ENCODE results near the gene KRTAP5-6. TPM values are rescaled to one million over a fixed set of nuclear protein-coding genes. Genes with fewer than 3 reads are reported as not detected.
A peak's percentile ranks its signal among the peaks of the same experiment; 100 is the strongest.

Gene KRTAP5-6
- total and polyA plus RNA-seq, 3 experiments from 2014 or later, result not detected

DNA sequence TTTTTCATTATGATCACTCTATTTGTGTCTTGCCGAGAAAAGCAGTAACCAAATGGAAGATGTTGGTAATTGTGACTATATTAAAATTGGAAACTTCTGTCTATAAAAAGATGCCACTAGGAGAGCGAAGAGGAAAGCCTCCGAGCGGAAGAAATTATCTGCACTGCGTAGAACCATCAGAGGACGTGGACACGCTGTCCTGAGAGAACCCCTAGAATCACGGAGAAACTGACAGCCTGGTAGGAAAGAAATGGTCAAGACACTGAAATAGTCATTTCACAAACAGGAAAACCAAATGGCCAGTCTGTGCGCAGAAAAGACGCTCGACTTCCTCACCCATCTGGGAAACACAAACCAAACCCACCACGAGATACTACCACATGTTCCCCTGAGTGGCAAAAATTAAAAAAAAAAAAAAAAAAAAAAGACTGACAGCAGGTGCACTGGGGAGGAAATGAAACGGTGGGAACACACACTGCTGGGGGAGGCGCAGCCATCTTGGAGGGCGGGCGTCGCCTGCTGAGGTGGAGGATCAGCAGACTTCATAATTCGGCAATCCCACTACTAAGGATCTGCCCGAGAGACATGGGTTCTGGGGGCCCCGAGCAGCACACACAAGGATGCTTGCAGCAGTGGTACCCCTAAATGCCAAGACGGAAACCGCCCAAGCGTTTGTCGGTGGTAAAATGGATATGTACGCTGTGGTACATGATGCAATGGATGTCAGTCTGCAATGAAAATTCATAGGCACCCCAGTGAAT lies 32.1 kb downstream of the KRTAP5-6 start:
- peak overlapping the region; percentile 56 to 77 (median 71) for H3K4me3 Mint-ChIP-seq
- ChIA-PET CTCF (no interaction called here), POLR2A (no interaction called here)
- DNase-seq, result peak in 2 of 5 donors; percentile 29 to 41
- no peaks in the 10 kb centered on the region for H3K36me3 ChIP-seq (ENCODE audit: insufficient read depth, low read length)
- peak overlapping the region in 6 of 8 donors; percentile 5 to 58 (median 22) for H3K27ac Mint-ChIP-seq
- peaks cover 38 to 41% (median 40%) of the 10 kb centered on the region in 3 donors for H3K4me1 Mint-ChIP-seq
- H3K27me3 ChIP-seq (ENCODE audit: insufficient read depth, low read length, poor library complexity, severe bottlenecking), result no peaks in the 10 kb centered on the region
- no peaks in the 10 kb centered on the region for H3K9me3 ChIP-seq (ENCODE audit: low read length)
- H3K27ac ChIP-seq (ENCODE audit: low read depth, low read length), result no peak overlapping the region
- H3K4me1 ChIP-seq (ENCODE audit: insufficient read depth, low read length), result peaks cover 20% of the 10 kb centered on the region
- H3K9me3 Mint-ChIP-seq, result no peaks in the 10 kb centered on the region
- peak overlapping the region; percentile 16 for H3K4me3 ChIP-seq (ENCODE audit: low read length)
- H3K36me3 Mint-ChIP-seq, result no peaks in the 10 kb centered on the region
- peaks cover 15 to 28% of the 10 kb centered on the region in 2 donors for H3K27me3 Mint-ChIP-seq

GRCh38 chr11:1729692-1730011 lies 32.7 kb downstream of the KRTAP5-6 start:
- peak overlapping the region in 5 of 7 donors; percentile 59 to 77 (median 73) for H3K4me3 Mint-ChIP-seq
- H3K4me1 Mint-ChIP-seq, result peaks cover 41 to 46% (median 45%) of the 10 kb centered on the region in 3 donors

GRCh38 chr11:1730059-1730629 lies 33.1 kb downstream of the KRTAP5-6 start:
- Mint-ChIP-seq H3K9me3 (no peaks in the 10 kb centered on the region), H3K27ac (peak overlapping the region in 2 of 8 donors; percentile 8 to 37), H3K4me1 (peaks cover 41 to 46% (median 45%) of the 10 kb centered on the region in 3 donors), H3K27me3 (peaks cover 17 to 29% of the 10 kb centered on the region in 2 donors), H3K36me3 (no peaks in the 10 kb centered on the region), H3K4me3 (peak overlapping the region in 1 of 7 donors; percentile 26)
- Histone ChIP-seq H3K4me3 (ENCODE audit: low read length) (no peak overlapping the region), H3K27me3 (ENCODE audit: insufficient read depth, low read length, poor library complexity, severe bottlenecking) (no peaks in the 10 kb centered on the region), H3K9me3 (ENCODE audit: low read length) (no peaks in the 10 kb centered on the region), H3K36me3 (ENCODE audit: insufficient read depth, low read length) (no peaks in the 10 kb centered on the region), H3K4me1 (ENCODE audit: insufficient read depth, low read length) (peaks cover 25% of the 10 kb centered on the region), H3K27ac (ENCODE audit: low read depth, low read length) (no peak overlapping the region)
- CTCF ChIA-PET, result no interaction called here
- POLR2A ChIA-PET, result no interaction called here
- no peak for DNase-seq

More at GRCh38 chr11:1729692-1730011, 32.7 kb downstream of the KRTAP5-6 start:
- no peak for DNase-seq
- no peak overlapping the region for H3K4me3 ChIP-seq (ENCODE audit: low read length)
- CTCF ChIA-PET, result no interaction called here
- no peaks in the 10 kb centered on the region for H3K9me3 ChIP-seq (ENCODE audit: low read length)
- peak overlapping the region in 1 of 8 donors; percentile 83 for H3K27ac Mint-ChIP-seq
- no peaks in the 10 kb centered on the region for H3K36me3 ChIP-seq (ENCODE audit: insufficient read depth, low read length)
- peaks cover 25% of the 10 kb centered on the region for H3K4me1 ChIP-seq (ENCODE audit: insufficient read depth, low read length)
- no peak overlapping the region for H3K27ac ChIP-seq (ENCODE audit: low read depth, low read length)
- peaks cover 15 to 29% of the 10 kb centered on the region in 2 donors for H3K27me3 Mint-ChIP-seq
- H3K9me3 Mint-ChIP-seq, result no peaks in the 10 kb centered on the region
- no peaks in the 10 kb centered on the region for H3K36me3 Mint-ChIP-seq
- POLR2A ChIA-PET, result no interaction called here
- H3K27me3 ChIP-seq (ENCODE audit: insufficient read depth, low read length, poor library complexity, severe bottlenecking), result no peaks in the 10 kb centered on the region

DNA sequence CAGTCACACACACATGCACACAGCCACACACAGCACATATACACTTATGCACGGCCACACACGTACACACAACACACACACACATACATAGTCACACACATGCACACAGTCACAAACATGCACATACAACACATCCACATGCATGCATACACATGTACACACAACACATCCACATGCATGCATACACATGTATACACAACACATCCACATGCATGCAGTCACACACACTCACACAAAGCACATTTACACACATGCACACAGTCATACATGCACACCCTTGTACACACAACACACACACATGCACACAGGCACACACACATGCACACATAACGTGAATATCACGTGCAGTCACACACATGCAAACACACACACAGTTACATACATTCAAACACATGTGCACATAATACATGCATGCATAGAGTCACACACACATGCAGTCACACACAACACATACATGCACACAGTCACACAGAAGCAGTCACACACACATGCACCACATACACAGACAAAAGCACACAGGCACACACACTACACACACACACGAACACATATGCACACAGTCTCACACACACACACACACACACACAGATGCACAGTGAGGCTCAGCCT lies 34.6 kb downstream of the KRTAP5-6 start:
- Histone ChIP-seq H3K27ac (ENCODE audit: low read depth, low read length) (no peak overlapping the region), H3K36me3 (ENCODE audit: insufficient read depth, low read length) (no peaks in the 10 kb centered on the region), H3K9me3 (ENCODE audit: low read length) (no peaks in the 10 kb centered on the region), H3K4me1 (ENCODE audit: insufficient read depth, low read length) (peaks cover 25% of the 10 kb centered on the region), H3K27me3 (ENCODE audit: insufficient read depth, low read length, poor library complexity, severe bottlenecking) (no peaks in the 10 kb centered on the region), H3K4me3 (ENCODE audit: low read length) (no peak overlapping the region)
- no peak overlapping the region for H3K27ac Mint-ChIP-seq
- DNase-seq, result no peak
- peaks cover 0 to 12% (median 9%) of the 10 kb centered on the region in 5 donors for H3K9me3 Mint-ChIP-seq
- POLR2A ChIA-PET, result no interaction called here
- peaks cover 41 to 46% (median 45%) of the 10 kb centered on the region in 3 donors for H3K4me1 Mint-ChIP-seq
- peaks cover 0 to 10% (median 2%) of the 10 kb centered on the region in 3 donors for H3K36me3 Mint-ChIP-seq
- peak overlapping the region in 1 of 7 donors; percentile 31 for H3K4me3 Mint-ChIP-seq
- CTCF ChIA-PET, result no interaction called here
- H3K27me3 Mint-ChIP-seq, result peaks cover 21 to 40% of the 10 kb centered on the region in 2 donors

DNA sequence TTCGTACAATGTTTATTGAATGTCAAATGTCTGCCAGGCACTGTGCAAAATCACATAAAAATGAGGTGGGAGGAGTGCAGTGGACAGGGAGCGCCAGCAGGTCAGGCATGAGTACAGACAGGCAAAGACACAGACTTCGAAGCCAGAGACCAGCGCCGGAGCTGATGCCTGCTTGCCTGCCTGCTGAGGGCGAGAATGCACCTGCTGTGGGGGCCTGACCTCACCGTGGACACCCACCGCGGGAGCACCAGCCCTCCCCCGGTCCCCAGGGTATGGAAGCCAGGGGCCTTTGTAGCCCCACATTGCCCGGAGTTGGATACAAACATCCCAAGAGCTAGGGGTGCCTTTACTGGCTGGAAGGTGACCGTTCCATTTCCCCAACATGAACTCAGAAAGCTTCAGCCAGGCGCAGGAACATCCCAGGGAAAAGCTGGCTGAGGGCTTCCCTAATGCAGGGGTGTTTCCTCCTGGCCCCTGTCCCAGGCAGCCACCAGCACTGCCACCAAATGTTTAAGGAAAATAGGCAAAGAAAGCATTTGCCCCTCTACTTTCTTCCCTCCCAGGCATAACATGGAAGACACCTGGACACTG lies 35.5 kb downstream of the KRTAP5-6 start:
- POLR2A ChIA-PET, result no interaction called here

GRCh38 chr11:1733009-1733715 lies 36.2 kb downstream of the KRTAP5-6 start:
- Mint-ChIP-seq H3K4me1 (peaks cover 32 to 36% (median 33%) of the 10 kb centered on the region in 3 donors), H3K27ac (no peak overlapping the region), H3K9me3 (peaks cover 0 to 24% (median 20%) of the 10 kb centered on the region in 5 donors), H3K36me3 (peaks cover 0 to 23% (median 2%) of the 10 kb centered on the region in 3 donors), H3K4me3 (no peak overlapping the region), H3K27me3 (peaks cover 25 to 36% of the 10 kb centered on the region in 2 donors)
- POLR2A ChIA-PET, result no interaction called here
- H3K36me3 ChIP-seq (ENCODE audit: insufficient read depth, low read length), result no peaks in the 10 kb centered on the region
- H3K27me3 ChIP-seq (ENCODE audit: insufficient read depth, low read length, poor library complexity, severe bottlenecking), result no peaks in the 10 kb centered on the region
- H3K4me1 ChIP-seq (ENCODE audit: insufficient read depth, low read length), result peaks cover 25% of the 10 kb centered on the region
- CTCF ChIA-PET, result interaction anchor here (1.3 to 1.7 kb wide), 2 partner anchors 39 to 100 kb away, joined by 3 to 5 read pairs; no protein-coding TSS in a partner anchor
- H3K4me3 ChIP-seq (ENCODE audit: low read length), result no peak overlapping the region
- peaks cover 5% of the 10 kb centered on the region for H3K9me3 ChIP-seq (ENCODE audit: low read length)
- DNase-seq, result no peak
- H3K27ac ChIP-seq (ENCODE audit: low read depth, low read length), result no peak overlapping the region

More for the DNA sequence above, 35.5 kb downstream of the KRTAP5-6 start:
- H3K27me3 Mint-ChIP-seq, result peaks cover 24 to 40% of the 10 kb centered on the region in 2 donors
- H3K4me1 ChIP-seq (ENCODE audit: insufficient read depth, low read length), result peaks cover 25% of the 10 kb centered on the region
- DNase-seq, result no peak
- H3K4me1 Mint-ChIP-seq, result peaks cover 37 to 40% (median 39%) of the 10 kb centered on the region in 3 donors
- no peak overlapping the region for H3K27ac Mint-ChIP-seq
- no peaks in the 10 kb centered on the region for H3K36me3 ChIP-seq (ENCODE audit: insufficient read depth, low read length)
- no peaks in the 10 kb centered on the region for H3K27me3 ChIP-seq (ENCODE audit: insufficient read depth, low read length, poor library complexity, severe bottlenecking)
- H3K4me3 ChIP-seq (ENCODE audit: low read length), result no peak overlapping the region
- peaks cover 0 to 20% (median 17%) of the 10 kb centered on the region in 5 donors for H3K9me3 Mint-ChIP-seq
- CTCF ChIA-PET, result interaction anchor here (1.3 to 1.7 kb wide), 2 partner anchors 38 to 100 kb away, joined by 3 to 5 read pairs; no protein-coding TSS in a partner anchor
- peaks cover 4% of the 10 kb centered on the region for H3K9me3 ChIP-seq (ENCODE audit: low read length)
- peaks cover 0 to 17% (median 2%) of the 10 kb centered on the region in 3 donors for H3K36me3 Mint-ChIP-seq
- H3K27ac ChIP-seq (ENCODE audit: low read depth, low read length), result no peak overlapping the region
- H3K4me3 Mint-ChIP-seq, result no peak overlapping the region

DNA sequence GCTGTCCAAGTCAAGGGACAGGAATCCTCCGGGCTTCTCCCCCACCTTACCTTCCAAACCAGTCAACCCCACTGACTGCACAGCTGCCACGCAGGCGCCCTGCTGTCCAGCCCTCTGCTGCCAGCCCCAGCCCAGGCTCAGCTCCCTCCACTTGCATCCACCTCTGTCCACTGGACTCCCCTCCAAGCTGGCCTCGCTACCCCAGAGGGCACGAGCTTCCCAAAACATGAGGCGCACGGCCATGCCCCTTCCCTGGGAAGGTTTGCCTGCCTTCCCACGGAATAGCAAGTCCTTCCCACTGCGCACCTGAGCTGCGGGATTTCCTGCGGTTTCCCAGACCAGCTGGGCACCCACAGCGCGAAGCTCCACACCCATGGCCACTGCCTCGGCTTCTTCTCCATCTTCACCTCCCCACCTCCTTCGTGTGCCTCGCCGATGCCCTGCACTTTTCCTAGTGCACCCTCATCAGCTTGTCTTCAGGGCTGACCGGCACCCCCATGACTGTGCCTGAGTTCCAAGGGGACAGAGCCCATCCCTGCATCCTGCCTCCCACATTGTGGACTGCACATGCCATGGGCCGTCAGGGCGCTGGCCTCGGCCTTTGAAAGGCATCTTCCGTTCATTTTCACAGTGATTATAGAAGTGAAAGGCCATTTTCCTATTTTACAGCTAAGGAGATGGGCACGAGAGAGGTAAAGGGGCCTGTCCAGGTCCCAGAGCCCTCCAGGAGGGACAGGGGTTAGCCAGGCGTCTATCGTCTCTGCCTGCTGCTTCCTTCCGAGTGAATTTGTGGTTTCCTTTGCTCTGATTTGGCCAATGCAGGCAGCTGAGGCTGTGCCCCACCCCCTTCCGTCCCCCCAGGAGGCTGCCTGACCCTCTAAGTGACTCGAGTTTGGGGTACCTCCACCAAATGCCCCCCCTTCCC lies 37.0 kb downstream of the KRTAP5-6 start:
- H3K36me3 Mint-ChIP-seq, result peaks cover 0 to 23% (median 2%) of the 10 kb centered on the region in 3 donors
- DNase-seq, result no peak
- H3K27ac ChIP-seq (ENCODE audit: low read depth, low read length), result no peak overlapping the region
- H3K4me1 ChIP-seq (ENCODE audit: insufficient read depth, low read length), result peaks cover 21% of the 10 kb centered on the region
- H3K36me3 ChIP-seq (ENCODE audit: insufficient read depth, low read length), result no peaks in the 10 kb centered on the region
- H3K9me3 Mint-ChIP-seq, result peaks cover 0 to 24% (median 20%) of the 10 kb centered on the region in 5 donors
- peak overlapping the region in 1 of 7 donors; percentile 37 for H3K4me3 Mint-ChIP-seq
- peaks cover 5% of the 10 kb centered on the region for H3K9me3 ChIP-seq (ENCODE audit: low read length)
- peaks cover 24 to 30% (median 25%) of the 10 kb centered on the region in 3 donors for H3K4me1 Mint-ChIP-seq
- H3K27ac Mint-ChIP-seq, result peak overlapping the region in 1 of 8 donors; percentile 51
- H3K4me3 ChIP-seq (ENCODE audit: low read length), result no peak overlapping the region
- CTCF ChIA-PET, result interaction anchor here (1.3 to 1.7 kb wide), 2 partner anchors 40 to 99 kb away, joined by 3 to 5 read pairs; no protein-coding TSS in a partner anchor
- no peaks in the 10 kb centered on the region for H3K27me3 ChIP-seq (ENCODE audit: insufficient read depth, low read length, poor library complexity, severe bottlenecking)
- POLR2A ChIA-PET, result no interaction called here
- peaks cover 20 to 35% of the 10 kb centered on the region in 2 donors for H3K27me3 Mint-ChIP-seq
